ENCODE measurements around the gene HHAT. TPM values are rescaled to one million over a fixed set of nuclear protein-coding genes. Genes with fewer than 3 reads are reported as not detected.

HHAT gene
- total and polyA plus RNA-seq, 2 of the 4 experiments (the other 2 are of a cell fraction), result 1.7 to 2.5 TPM

- H4K8ac ChIP-seq (ENCODE audit: low read depth in 2 of 2, low read length in 2 of 2), result no peak overlapping the region
- H3K9me3 ChIP-seq (ENCODE audit: control insufficient read depth, insufficient read depth, low read length), result no peaks in the 10 kb centered on the region
- in situ Hi-C loops (cut with MboI; ENCODE audit: low sequenced_read_pairs), result no loop called here
- intact Hi-C loops (cut with micrococcal nuclease), result no loop called here
- no peak overlapping the region for H3K27ac ChIP-seq (ENCODE audit: insufficient read depth, low read length)
- no peaks in the 10 kb centered on the region for H3K36me3 ChIP-seq (ENCODE audit: control insufficient read depth, insufficient read depth, low read length)
- H3K4me1 ChIP-seq (ENCODE audit: control insufficient read depth, insufficient read depth, low read length), result no peaks in the 10 kb centered on the region; the same call in 1 of the 2 replicates
- no peak overlapping the region for H4K5ac ChIP-seq (ENCODE audit: low read depth, low read length)
- no peak overlapping the region for H2BK120ac ChIP-seq (ENCODE audit: low read depth, low read length)
- H3K14ac ChIP-seq (replicated peaks; ENCODE audit: low read depth, low read length), result no peak overlapping the region
- dilution Hi-C loops (cut with HindIII; ENCODE audit: low sequenced_read_pairs, unreplicated experiment), result no loop called here
- H4K91ac ChIP-seq (ENCODE audit: insufficient read depth, low read depth, low read length), result no peak overlapping the region
- H3K79me1 ChIP-seq (ENCODE audit: low read depth in 1 of 2, low read length in 2 of 2), result no peaks in the 10 kb centered on the region
- WGBS, 2 experiments (ENCODE audit: extremely low coverage in 2 of 2, insufficient read length in 1 of 2), result 96% methylated on average over 4 of the region's 6 CpGs; no CpG with 5 or more reads in 1 of the 2 experiments
- ChIA-PET POLR2A (ENCODE audit: unreplicated experiment) (no interaction called here), CTCF (no interaction called here)
- H2AK5ac ChIP-seq (ENCODE audit: low read depth, low read length), result no peak overlapping the region
- H3K9ac ChIP-seq (ENCODE audit: low read depth, low read length), result no peak overlapping the region
- TF ChIP-seq NFE2L2 (IDR thresholded peaks at IDR 0.05; ENCODE audit: low read depth, low read length), result no peak
- TF ChIP-seq FOS (IDR thresholded peaks at IDR 0.05; ENCODE audit: low read depth, low read length), result no peak
- no peak for TF ChIP-seq CHD1 (IDR thresholded peaks at IDR 0.05; ENCODE audit: low read depth, low read length)
- no peak for TF ChIP-seq MXI1 (IDR thresholded peaks at IDR 0.05; ENCODE audit: borderline replicate concordance, low read depth, low read length)
- no peak for TF ChIP-seq BHLHE40 (IDR thresholded peaks at IDR 0.05; ENCODE audit: low read depth, low read length)
- TF ChIP-seq RCOR1 (IDR thresholded peaks at IDR 0.05; ENCODE audit: insufficient replicate concordance, low read length), result no peak
- TF ChIP-seq CEBPB (IDR thresholded peaks at IDR 0.05; ENCODE audit: low read depth, low read length), result no peak
- TF ChIP-seq MAFK (IDR thresholded peaks at IDR 0.05; ENCODE audit: low read depth, low read length), result no peak
- no peak for TF ChIP-seq ELK1 (IDR thresholded peaks at IDR 0.05; ENCODE audit: borderline replicate concordance, low read depth, low read length)
- no peak for TF ChIP-seq CTCF (conservative IDR thresholded peaks at IDR 0.05; ENCODE audit: low read depth, low read length)
- TF ChIP-seq SMC3 (IDR thresholded peaks at IDR 0.05; ENCODE audit: low read depth, low read length), result no peak
- no peak for TF ChIP-seq MAZ (IDR thresholded peaks at IDR 0.05; ENCODE audit: borderline replicate concordance, low read depth, low read length)
- TF ChIP-seq POLR2A (IDR thresholded peaks at IDR 0.05; ENCODE audit: low read depth, low read length), result no peak
- TF ChIP-seq RFX5 (IDR thresholded peaks at IDR 0.05; ENCODE audit: low read depth, low read length), result no peak
- no peak for TF ChIP-seq USF2 (IDR thresholded peaks at IDR 0.05; ENCODE audit: low read depth, low read length)
- TF ChIP-seq RAD21 (IDR thresholded peaks at IDR 0.05; ENCODE audit: low read length), result no peak
- no peak overlapping the region for H3K4ac ChIP-seq (ENCODE audit: low read depth, low read length)
- no peak overlapping the region for H3K4me3 ChIP-seq (ENCODE audit: insufficient read depth, low read depth, low read length)
- DNase-seq (no peak), ATAC-seq (ENCODE audit: low read depth) (no peak)
- H2AK9ac ChIP-seq (replicated peaks; ENCODE audit: low read depth, low read length, poor library complexity), result no peak overlapping the region
- H3K18ac ChIP-seq (ENCODE audit: low read depth, low read length), result no peak overlapping the region
- H4K20me1 ChIP-seq (ENCODE audit: insufficient read depth, low read length), result no peaks in the 10 kb centered on the region
- no peaks in the 10 kb centered on the region for H3K9me1 ChIP-seq (ENCODE audit: insufficient read depth, low read length)
- H3K27me3 ChIP-seq (ENCODE audit: control insufficient read depth, insufficient read depth, low read length), result 0 out of 2 replicates have a peak, but pooled peaks cover 2% of the 10 kb centered on the region
- H3K4me2 ChIP-seq (ENCODE audit: low read depth, low read length), result no peak overlapping the region
- H3K56ac ChIP-seq (ENCODE audit: extremely low read depth, insufficient read depth, low read length), result no peak overlapping the region
- H2AFZ ChIP-seq (replicated peaks; ENCODE audit: low read length, poor library complexity), result no peak overlapping the region
- H3K23ac ChIP-seq (ENCODE audit: low read depth, low read length), result no peak overlapping the region
- H2BK5ac ChIP-seq (ENCODE audit: low read depth, low read length, poor library complexity, severe bottlenecking), result no peak overlapping the region
- H2BK20ac ChIP-seq (ENCODE audit: low read depth, low read length), result no peak overlapping the region
- BruUV-seq (replicated peaks), result no TSS peak
- no peak overlapping the region for H2BK15ac ChIP-seq (ENCODE audit: low read depth, low read length)
These were observed 38.1 kb downstream of the HHAT start for GRCh38 chr1:210366767-210367166.
